Measurements from ENCODE around the gene DPCD. TPM values are rescaled to one million over a fixed set of nuclear protein-coding genes. Genes with fewer than 3 reads are reported as not detected.

Gene DPCD
- total and polyA plus RNA-seq, 10 of the 15 experiments (the other 5 are each of a cell fraction or from before 2014, with no cell fraction given) = 9.7 to 50.9 (median 26.3) TPM

DNA sequence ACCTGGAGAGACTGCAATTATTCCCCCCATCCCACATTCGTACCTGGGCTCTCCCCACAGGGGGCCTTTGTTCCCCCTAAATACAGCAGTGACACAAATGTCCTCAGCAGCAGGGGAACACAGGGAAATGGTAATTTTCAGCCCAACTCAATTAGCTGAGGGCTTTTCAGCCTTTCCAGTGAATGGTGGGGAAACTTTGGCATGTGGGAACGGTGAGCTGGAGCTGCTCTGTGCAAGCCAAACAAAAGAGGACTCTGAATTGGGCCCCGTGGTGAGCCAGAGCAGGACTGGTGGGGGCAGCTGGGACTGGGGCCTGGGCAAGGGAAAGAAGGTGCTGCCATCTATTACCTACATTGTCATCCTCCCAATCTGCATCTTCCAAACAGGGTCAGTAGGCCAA is 55.9 kb downstream of the DPCD start:
- Histone ChIP-seq H3K27ac (ENCODE audit: control insufficient read depth, insufficient read depth) (no peak overlapping the region), H4K20me1 (ENCODE audit: control insufficient read depth, insufficient read depth) (no peaks in the 10 kb centered on the region), H3K4me2 (ENCODE audit: control insufficient read depth, insufficient read depth) (no peak overlapping the region), H2AFZ (ENCODE audit: control insufficient read depth, low read depth, low read length) (no peak overlapping the region), H3K4me1 (ENCODE audit: control insufficient read depth, insufficient read depth, low read length) (no peaks in the 10 kb centered on the region), H3K9ac (ENCODE audit: control insufficient read depth, insufficient read depth, low read length) (no peak overlapping the region), H3K4me3 (no peak overlapping the region), H3K79me2 (ENCODE audit: control insufficient read depth, insufficient read depth, low read length) (no peaks in the 10 kb centered on the region), H3K27me3 (replicated peaks in 1 of 2; ENCODE audit: control insufficient read depth in 2 of 2, insufficient read depth in 2 of 2, low read length in 1 of 2) (no peaks in the 10 kb centered on the region), H3K36me3 (ENCODE audit: control insufficient read depth in 2 of 2, insufficient read depth in 2 of 2, low read length in 1 of 2) (peaks cover 3 to 4% of the 10 kb centered on the region in 2 experiments; a peak in 2 of 4 replicates), H3K9me3 (replicated peaks; ENCODE audit: control insufficient read depth, insufficient read depth, low read length) (no peaks in the 10 kb centered on the region)
- POLR2A ChIA-PET = interaction anchor here (0.6 kb wide), 1 partner anchor 12 kb away, joined by 3 read pairs; no protein-coding TSS in a partner anchor
- RAD21 ChIA-PET (ENCODE audit: unreplicated experiment) = no interaction called here
- in situ Hi-C loops (cut with MboI) (no loop called here), intact Hi-C loops (cut with micrococcal nuclease; ENCODE audit: unreplicated experiment) (no loop called here)
- SMC1A ChIA-PET (ENCODE audit: uncharacterized antibody, unreplicated experiment) = no interaction called here
- no peak for ATAC-seq
- BruUV-seq (replicated peaks) = no TSS peak
- no peak for DNase-seq (ENCODE audit: low read depth, low spot score)
- CTCF ChIA-PET = interaction anchor here (1.2 kb wide), 1 partner anchor 140 kb away, joined by 3 read pairs; no protein-coding TSS in a partner anchor
- 88% methylated on average over 3 of the region's 3 CpGs for whole genome bisulfite sequencing (ENCODE audit: insufficient coverage, insufficient replicate concordance, low lambda C conversion rate, missing lambda C conversion rate)
- no peak for FAIRE-seq
- TF ChIP-seq, protein P1, sequence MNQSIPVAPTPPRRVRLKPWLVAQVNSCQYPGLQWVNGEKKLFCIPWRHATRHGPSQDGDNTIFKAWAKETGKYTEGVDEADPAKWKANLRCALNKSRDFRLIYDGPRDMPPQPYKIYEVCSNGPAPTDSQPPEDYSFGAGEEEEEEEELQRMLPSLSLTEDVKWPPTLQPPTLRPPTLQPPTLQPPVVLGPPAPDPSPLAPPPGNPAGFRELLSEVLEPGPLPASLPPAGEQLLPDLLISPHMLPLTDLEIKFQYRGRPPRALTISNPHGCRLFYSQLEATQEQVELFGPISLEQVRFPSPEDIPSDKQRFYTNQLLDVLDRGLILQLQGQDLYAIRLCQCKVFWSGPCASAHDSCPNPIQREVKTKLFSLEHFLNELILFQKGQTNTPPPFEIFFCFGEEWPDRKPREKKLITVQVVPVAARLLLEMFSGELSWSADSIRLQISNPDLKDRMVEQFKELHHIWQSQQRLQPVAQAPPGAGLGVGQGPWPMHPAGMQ (IDR thresholded peaks at IDR 0.05; ENCODE audit: borderline replicate concordance) = no peak
- TF ChIP-seq, protein P2, sequence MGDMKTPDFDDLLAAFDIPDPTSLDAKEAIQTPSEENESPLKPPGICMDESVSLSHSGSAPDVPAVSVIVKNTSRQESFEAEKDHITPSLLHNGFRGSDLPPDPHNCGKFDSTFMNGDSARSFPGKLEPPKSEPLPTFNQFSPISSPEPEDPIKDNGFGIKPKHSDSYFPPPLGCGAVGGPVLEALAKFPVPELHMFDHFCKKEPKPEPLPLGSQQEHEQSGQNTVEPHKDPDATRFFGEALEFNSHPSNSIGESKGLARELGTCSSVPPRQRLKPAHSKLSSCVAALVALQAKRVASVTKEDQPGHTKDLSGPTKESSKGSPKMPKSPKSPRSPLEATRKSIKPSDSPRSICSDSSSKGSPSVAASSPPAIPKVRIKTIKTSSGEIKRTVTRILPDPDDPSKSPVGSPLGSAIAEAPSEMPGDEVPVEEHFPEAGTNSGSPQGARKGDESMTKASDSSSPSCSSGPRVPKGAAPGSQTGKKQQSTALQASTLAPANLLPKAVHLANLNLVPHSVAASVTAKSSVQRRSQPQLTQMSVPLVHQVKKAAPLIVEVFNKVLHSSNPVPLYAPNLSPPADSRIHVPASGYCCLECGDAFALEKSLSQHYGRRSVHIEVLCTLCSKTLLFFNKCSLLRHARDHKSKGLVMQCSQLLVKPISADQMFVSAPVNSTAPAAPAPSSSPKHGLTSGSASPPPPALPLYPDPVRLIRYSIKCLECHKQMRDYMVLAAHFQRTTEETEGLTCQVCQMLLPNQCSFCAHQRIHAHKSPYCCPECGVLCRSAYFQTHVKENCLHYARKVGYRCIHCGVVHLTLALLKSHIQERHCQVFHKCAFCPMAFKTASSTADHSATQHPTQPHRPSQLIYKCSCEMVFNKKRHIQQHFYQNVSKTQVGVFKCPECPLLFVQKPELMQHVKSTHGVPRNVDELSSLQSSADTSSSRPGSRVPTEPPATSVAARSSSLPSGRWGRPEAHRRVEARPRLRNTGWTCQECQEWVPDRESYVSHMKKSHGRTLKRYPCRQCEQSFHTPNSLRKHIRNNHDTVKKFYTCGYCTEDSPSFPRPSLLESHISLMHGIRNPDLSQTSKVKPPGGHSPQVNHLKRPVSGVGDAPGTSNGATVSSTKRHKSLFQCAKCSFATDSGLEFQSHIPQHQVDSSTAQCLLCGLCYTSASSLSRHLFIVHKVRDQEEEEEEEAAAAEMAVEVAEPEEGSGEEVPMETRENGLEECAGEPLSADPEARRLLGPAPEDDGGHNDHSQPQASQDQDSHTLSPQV (IDR thresholded peaks at IDR 0.05) = no peak
- TF ChIP-seq, protein P3, sequence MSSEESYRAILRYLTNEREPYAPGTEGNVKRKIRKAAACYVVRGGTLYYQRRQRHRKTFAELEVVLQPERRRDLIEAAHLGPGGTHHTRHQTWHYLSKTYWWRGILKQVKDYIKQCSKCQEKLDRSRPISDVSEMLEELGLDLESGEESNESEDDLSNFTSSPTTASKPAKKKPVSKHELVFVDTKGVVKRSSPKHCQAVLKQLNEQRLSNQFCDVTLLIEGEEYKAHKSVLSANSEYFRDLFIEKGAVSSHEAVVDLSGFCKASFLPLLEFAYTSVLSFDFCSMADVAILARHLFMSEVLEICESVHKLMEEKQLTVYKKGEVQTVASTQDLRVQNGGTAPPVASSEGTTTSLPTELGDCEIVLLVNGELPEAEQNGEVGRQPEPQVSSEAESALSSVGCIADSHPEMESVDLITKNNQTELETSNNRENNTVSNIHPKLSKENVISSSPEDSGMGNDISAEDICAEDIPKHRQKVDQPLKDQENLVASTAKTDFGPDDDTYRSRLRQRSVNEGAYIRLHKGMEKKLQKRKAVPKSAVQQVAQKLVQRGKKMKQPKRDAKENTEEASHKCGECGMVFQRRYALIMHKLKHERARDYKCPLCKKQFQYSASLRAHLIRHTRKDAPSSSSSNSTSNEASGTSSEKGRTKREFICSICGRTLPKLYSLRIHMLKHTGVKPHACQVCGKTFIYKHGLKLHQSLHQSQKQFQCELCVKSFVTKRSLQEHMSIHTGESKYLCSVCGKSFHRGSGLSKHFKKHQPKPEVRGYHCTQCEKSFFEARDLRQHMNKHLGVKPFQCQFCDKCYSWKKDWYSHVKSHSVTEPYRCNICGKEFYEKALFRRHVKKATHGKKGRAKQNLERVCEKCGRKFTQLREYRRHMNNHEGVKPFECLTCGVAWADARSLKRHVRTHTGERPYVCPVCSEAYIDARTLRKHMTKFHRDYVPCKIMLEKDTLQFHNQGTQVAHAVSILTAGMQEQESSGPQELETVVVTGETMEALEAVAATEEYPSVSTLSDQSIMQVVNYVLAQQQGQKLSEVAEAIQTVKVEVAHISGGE (CRISPR knock-in tag; IDR thresholded peaks at IDR 0.05) = no peak
- TF ChIP-seq CBFB (IDR thresholded peaks at IDR 0.05; ENCODE audit: low read depth) (no peak), RAD21 (IDR thresholded peaks at IDR 0.05; ENCODE audit: insufficient read depth, low read depth, low read length) (no peak), STAT3 (IDR thresholded peaks at IDR 0.05; ENCODE audit: low read depth, low read length) (no peak), FOS (IDR thresholded peaks at IDR 0.05; ENCODE audit: borderline replicate concordance, extremely low read depth, insufficient read length) (no peak), RELA (IDR thresholded peaks at IDR 0.05; ENCODE audit: borderline replicate concordance, partially characterized antibody) (no peak), IKZF2 (IDR thresholded peaks at IDR 0.05) (no peak)
- TF ChIP-seq, protein P4, sequence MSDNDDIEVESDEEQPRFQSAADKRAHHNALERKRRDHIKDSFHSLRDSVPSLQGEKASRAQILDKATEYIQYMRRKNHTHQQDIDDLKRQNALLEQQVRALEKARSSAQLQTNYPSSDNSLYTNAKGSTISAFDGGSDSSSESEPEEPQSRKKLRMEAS (IDR thresholded peaks at IDR 0.05; ENCODE audit: low read depth, low read length) = no peak
- TF ChIP-seq, protein P5, sequence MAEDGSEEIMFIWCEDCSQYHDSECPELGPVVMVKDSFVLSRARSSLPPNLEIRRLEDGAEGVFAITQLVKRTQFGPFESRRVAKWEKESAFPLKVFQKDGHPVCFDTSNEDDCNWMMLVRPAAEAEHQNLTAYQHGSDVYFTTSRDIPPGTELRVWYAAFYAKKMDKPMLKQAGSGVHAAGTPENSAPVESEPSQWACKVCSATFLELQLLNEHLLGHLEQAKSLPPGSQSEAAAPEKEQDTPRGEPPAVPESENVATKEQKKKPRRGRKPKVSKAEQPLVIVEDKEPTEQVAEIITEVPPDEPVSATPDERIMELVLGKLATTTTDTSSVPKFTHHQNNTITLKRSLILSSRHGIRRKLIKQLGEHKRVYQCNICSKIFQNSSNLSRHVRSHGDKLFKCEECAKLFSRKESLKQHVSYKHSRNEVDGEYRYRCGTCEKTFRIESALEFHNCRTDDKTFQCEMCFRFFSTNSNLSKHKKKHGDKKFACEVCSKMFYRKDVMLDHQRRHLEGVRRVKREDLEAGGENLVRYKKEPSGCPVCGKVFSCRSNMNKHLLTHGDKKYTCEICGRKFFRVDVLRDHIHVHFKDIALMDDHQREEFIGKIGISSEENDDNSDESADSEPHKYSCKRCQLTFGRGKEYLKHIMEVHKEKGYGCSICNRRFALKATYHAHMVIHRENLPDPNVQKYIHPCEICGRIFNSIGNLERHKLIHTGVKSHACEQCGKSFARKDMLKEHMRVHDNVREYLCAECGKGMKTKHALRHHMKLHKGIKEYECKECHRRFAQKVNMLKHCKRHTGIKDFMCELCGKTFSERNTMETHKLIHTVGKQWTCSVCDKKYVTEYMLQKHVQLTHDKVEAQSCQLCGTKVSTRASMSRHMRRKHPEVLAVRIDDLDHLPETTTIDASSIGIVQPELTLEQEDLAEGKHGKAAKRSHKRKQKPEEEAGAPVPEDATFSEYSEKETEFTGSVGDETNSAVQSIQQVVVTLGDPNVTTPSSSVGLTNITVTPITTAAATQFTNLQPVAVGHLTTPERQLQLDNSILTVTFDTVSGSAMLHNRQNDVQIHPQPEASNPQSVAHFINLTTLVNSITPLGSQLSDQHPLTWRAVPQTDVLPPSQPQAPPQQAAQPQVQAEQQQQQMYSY (CRISPR knock-in tag; IDR thresholded peaks at IDR 0.05) = no peak

All from GM12878 (cell line).